ENCODE data around the gene RFLNA.

The RFLNA gene

DNA sequence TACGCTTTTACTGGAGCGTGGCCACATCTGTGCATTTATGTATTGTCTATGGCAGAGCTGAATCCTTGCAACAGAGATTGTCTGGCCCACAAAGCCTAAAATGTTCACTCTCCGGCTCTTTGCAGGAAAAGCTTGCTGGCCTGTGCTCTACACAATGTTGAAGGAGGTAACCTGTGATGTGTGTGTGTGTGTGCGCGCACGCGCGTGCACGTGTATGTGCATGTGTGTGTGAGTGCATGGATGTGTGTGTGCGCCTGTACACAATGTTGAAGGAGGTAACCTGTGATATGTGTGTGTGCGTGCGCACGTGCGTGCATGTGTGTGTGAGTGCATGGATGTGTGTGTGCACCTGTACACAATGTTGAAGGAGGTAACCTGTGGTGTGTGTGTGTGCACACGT lies 62.7 kb downstream of the RFLNA start:
- TF ChIP-seq CTCF (IDR thresholded peaks at IDR 0.05; ENCODE audit: control extremely low read depth, extremely low read depth, low read depth, missing control alignments): no peak
- POLR2A ChIA-PET: no interaction called here
- CTCF ChIA-PET: no interaction called here
- no peak for DNase-seq (ENCODE audit: extremely low spot score)

- DNase-seq (ENCODE audit: extremely low spot score): no peak
- ChIA-PET POLR2A (no interaction called here), CTCF (no interaction called here)
- no peak for TF ChIP-seq CTCF (IDR thresholded peaks at IDR 0.05; ENCODE audit: control extremely low read depth, extremely low read depth, low read depth, missing control alignments)
Measured at GRCh38 chr12:124358572-124358971, 63.7 kb downstream of the RFLNA start.

DNA sequence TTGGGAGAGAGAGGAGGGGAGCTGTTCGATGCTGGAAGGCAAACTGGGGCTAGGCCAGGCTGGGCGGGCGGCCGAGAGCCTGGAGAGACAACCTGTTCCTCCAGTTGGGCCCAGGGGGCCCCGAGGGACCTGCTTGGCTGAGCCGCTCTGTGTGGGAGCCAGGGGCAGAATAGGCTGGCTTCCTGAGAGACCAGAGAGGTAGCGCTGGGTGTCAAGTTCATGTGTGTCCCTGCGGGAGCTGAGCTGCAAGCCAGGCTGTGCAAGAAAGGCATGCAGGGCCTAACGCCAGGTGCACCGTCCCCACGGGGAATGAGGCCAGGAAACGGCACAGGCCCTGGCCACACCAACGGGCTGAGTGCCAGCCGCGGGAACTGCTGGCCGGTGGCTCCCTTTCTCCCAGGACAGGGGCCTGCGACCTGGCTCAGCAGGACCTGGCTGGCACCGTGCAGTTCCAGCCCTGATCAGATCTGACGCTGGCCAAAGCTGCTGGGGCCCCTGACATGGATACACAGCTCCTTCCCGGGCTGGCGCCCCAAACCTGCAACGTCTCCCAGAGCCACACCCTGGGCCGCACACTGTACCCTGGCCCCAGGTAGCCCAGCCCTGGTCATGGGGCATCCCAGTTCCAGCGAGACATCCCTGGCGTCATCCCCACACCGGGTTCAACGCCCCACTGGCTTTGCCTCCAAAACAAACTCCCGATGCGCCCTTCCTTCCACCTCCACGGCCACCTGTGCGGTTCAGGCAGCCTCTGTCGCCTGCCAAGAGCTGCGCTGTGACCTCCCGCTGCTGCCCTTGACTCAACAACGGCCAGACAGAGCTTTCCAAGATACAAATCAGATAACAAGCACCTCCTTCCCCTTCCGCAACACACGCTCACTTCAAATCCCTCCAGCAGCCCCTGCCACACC lies 65.0 kb downstream of the RFLNA start:
- no peak for TF ChIP-seq CTCF (IDR thresholded peaks at IDR 0.05; ENCODE audit: control extremely low read depth, extremely low read depth, low read depth, missing control alignments)
- POLR2A ChIA-PET: no interaction called here
- no peak for DNase-seq (ENCODE audit: extremely low spot score)
- CTCF ChIA-PET: interaction anchor here (1.0 kb wide), 1 partner anchor 13 kb away, joined by 3 read pairs; no protein-coding TSS in a partner anchor

- no peak for TF ChIP-seq CTCF (IDR thresholded peaks at IDR 0.05; ENCODE audit: control extremely low read depth, extremely low read depth, low read depth, missing control alignments)
- ChIA-PET POLR2A (no interaction called here), CTCF (interaction anchor here (1.3 kb wide), 1 partner anchor 9 kb away, joined by 4 read pairs; no protein-coding TSS in a partner anchor)
- no peak for DNase-seq (ENCODE audit: extremely low spot score)
Measured at GRCh38 chr12:124361074-124361970, 66.4 kb downstream of the RFLNA start.

GRCh38 chr12:124361996-124362395 lies 67.1 kb downstream of the RFLNA start:
- no peak for DNase-seq (ENCODE audit: extremely low spot score)
- TF ChIP-seq CTCF (IDR thresholded peaks at IDR 0.05; ENCODE audit: control extremely low read depth, extremely low read depth, low read depth, missing control alignments): no peak
- CTCF ChIA-PET: interaction anchor here (1.3 to 1.9 kb wide), 2 partner anchors 10 to 13 kb away, joined by 4 to 7 read pairs; no protein-coding TSS in a partner anchor
- POLR2A ChIA-PET: no interaction called here

- no peak for TF ChIP-seq CTCF (IDR thresholded peaks at IDR 0.05; ENCODE audit: control extremely low read depth, extremely low read depth, low read depth, missing control alignments)
- no peak for DNase-seq (ENCODE audit: extremely low spot score)
- ChIA-PET POLR2A (no interaction called here), CTCF (interaction anchor here (0.7 to 1.9 kb wide), 3 partner anchors 14 to 41 kb away, joined by 3 to 7 read pairs (median 4); no protein-coding TSS in a partner anchor)
Measured at GRCh38 chr12:124363353-124363965, 68.6 kb downstream of the RFLNA start.

Measured in GM10248 (cell line).